DOHH2 (cell line): ENCODE measurements around the gene IFTAP.
"Not testable (repeated sequence)": the region's sequence is repeated elsewhere in the genome, so short reads cannot be mapped to it uniquely, and the experiment has no call there.

Experiments used
- H3F3A ChIP-seq: fragments of 200-600 bp; sonication (generic), shearing (Covaris generic); 2 replicates; pipeline ENCODE4 v1.6.0; 2016; ENCODE audit warnings: antibody characterized with exemption, mild to moderate bottlenecking; ENCODE audit not compliant: control insufficient read depth, insufficient read depth
- H3K27ac ChIP-seq: fragments of 200-600 bp; sonication (generic); 2 replicates; pipeline ENCODE4 v1.5.1; 2014; ENCODE audit warnings: low read depth, mild to moderate bottlenecking, low read length, moderate library complexity
- H3K27me3 ChIP-seq: fragments of 200-600 bp; sonication (generic); 2 replicates; pipeline ENCODE4 v1.6.1; 2014; ENCODE audit warnings: mild to moderate bottlenecking, low read length, mixed read lengths; ENCODE audit not compliant: control insufficient read depth
- H3K36me3 ChIP-seq: fragments of 200-600 bp; sonication (generic); 2 replicates; pipeline ENCODE4 v1.6.1; 2014; ENCODE audit warnings: mild to moderate bottlenecking, low read length, moderate library complexity, mixed read lengths; ENCODE audit not compliant: control insufficient read depth
- H3K4me1 ChIP-seq: fragments of 200-600 bp; sonication (generic); 2 replicates; pipeline ENCODE4 v1.6.1; 2014; ENCODE audit warnings: mild to moderate bottlenecking, low read length, mixed read lengths; ENCODE audit not compliant: control insufficient read depth
- H3K4me2 ChIP-seq: fragments of 200-600 bp; sonication (generic); 2 replicates; pipeline ENCODE4 v1.6.0; 2014; ENCODE audit warnings: mild to moderate bottlenecking, low read length, moderate library complexity
- H3K4me3 ChIP-seq: fragments of 200-600 bp; sonication (generic); 2 replicates; pipeline ENCODE4 v1.5.1; 2014; ENCODE audit warnings: mild to moderate bottlenecking, low read length, mixed read lengths
- H3K79me2 ChIP-seq: fragments of 200-600 bp; sonication (generic); 2 replicates; pipeline ENCODE4 v1.6.1; 2014; ENCODE audit warnings: mild to moderate bottlenecking, low read length, mixed read lengths; ENCODE audit not compliant: control insufficient read depth
- H3K9me2 ChIP-seq: fragments of 200-600 bp; sonication (generic); replicated peaks from 2 replicates; pipeline ENCODE4 v1.6.1; 2014; ENCODE audit warnings: mild to moderate bottlenecking, low read length, mixed read lengths; ENCODE audit not compliant: control insufficient read depth
- H3K9me3 ChIP-seq: fragments of 200-600 bp; sonication (generic); 2 replicates; pipeline ENCODE4 v1.6.1; 2014; ENCODE audit warnings: antibody characterized with exemption, low read length, mixed read lengths; ENCODE audit not compliant: control insufficient read depth, insufficient read depth
- H4K20me1 ChIP-seq: fragments of 200-600 bp; sonication (generic); 2 replicates; pipeline ENCODE4 v1.6.0; 2014; ENCODE audit warnings: low read depth, mild to moderate bottlenecking, antibody characterized with exemption, low read length, moderate library complexity; ENCODE audit not compliant: control insufficient read depth, insufficient read depth
- EZH2phosphoT487 ChIP-seq: fragments of 200-600 bp; sonication (generic); IDR thresholded peaks from 2 replicates; pipeline ENCODE4 v1.6.1; 2017; ENCODE audit warnings: borderline replicate concordance, mild to moderate bottlenecking, antibody characterized with exemption, low read length, moderate library complexity, mixed read lengths
- TF ChIP-seq, protein P1 (sequence below): fragments of 200-600 bp; sonication (generic); IDR thresholded peaks from one replicate; pipeline ENCODE4 v1.5.1; 2014; ENCODE audit warnings: antibody characterized with exemption, mild to moderate bottlenecking, low read depth, low read length; ENCODE audit not compliant: poor library complexity, severe bottlenecking

IFTAP gene

DNA sequence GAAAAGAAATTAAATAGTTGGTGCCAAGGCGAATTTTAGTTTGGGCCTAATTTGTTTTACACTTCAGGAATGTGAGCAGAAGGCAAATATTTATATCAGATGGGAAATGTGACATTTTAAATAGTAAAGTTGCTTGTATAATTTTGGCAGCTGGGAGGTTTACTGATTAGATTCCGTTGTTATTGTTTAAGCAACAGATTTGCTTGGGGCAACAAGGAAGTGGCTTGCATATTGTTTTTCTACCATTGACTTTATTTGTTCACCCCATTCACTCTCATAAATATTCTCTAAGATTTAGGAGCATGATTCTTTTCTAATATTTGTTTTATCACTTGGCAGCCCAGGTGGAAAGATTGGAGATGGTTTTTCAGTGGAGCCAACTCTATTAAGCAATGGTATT lies 44.3 kb downstream of the IFTAP start:
- no peak for TF ChIP-seq EZH2phosphoT487
- TF ChIP-seq, protein P1, sequence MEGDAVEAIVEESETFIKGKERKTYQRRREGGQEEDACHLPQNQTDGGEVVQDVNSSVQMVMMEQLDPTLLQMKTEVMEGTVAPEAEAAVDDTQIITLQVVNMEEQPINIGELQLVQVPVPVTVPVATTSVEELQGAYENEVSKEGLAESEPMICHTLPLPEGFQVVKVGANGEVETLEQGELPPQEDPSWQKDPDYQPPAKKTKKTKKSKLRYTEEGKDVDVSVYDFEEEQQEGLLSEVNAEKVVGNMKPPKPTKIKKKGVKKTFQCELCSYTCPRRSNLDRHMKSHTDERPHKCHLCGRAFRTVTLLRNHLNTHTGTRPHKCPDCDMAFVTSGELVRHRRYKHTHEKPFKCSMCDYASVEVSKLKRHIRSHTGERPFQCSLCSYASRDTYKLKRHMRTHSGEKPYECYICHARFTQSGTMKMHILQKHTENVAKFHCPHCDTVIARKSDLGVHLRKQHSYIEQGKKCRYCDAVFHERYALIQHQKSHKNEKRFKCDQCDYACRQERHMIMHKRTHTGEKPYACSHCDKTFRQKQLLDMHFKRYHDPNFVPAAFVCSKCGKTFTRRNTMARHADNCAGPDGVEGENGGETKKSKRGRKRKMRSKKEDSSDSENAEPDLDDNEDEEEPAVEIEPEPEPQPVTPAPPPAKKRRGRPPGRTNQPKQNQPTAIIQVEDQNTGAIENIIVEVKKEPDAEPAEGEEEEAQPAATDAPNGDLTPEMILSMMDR = no peak
- Histone ChIP-seq H3K9me3 (no peaks in the 10 kb centered on the region), H3K36me3 (no peaks in the 10 kb centered on the region), H3K79me2 (no peaks in the 10 kb centered on the region), H3F3A (no peaks in the 10 kb centered on the region), H3K9me2 (no peaks in the 10 kb centered on the region; the same call in 1 of the 2 replicates), H3K4me2 (no peak overlapping the region), H3K4me1 (no peaks in the 10 kb centered on the region), H3K27ac (no peak overlapping the region), H4K20me1 (no peaks in the 10 kb centered on the region), H3K27me3 (no peaks in the 10 kb centered on the region), H3K4me3 (no peak overlapping the region)

DNA sequence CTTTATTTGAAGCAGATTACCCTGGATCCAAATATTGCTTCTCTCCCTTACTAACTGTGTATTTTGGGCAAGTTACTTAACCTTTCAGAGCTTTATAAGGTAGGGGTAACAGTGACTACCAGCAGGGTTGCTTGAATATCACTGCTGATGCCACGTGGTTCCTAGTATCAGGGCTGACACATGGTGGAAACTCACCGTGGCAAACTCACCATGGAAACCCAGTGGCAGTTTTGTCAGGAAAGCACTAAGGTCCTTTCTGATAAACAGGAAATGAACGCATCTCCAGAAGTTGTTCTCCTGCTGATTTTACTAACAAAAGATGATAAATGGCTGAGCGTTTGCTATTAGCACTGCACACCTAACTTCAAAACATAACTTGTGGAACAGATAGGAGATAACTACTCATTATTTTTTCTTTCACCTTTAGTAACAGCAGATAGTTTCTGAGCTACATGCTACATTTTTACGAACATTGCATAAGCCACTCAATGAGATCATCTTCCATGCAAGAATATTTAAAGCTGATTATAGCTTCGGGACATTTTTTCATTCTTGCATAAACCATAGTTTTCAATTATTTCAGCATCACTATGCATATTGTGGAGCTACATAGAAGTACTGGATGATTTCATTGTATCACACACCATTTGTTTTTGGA lies 63.4 kb downstream of the IFTAP start:
- Histone ChIP-seq H3F3A (no peaks in the 10 kb centered on the region), H3K9me2 (no peaks in the 10 kb centered on the region; the same call in 1 of the 2 replicates), H3K27me3 (no peaks in the 10 kb centered on the region; the same call in 1 of the 2 replicates), H3K27ac (no peak overlapping the region), H3K4me3 (no peak overlapping the region), H3K4me1 (no peaks in the 10 kb centered on the region), H3K36me3 (no peaks in the 10 kb centered on the region), H3K79me2 (no peaks in the 10 kb centered on the region), H3K4me2 (no peak overlapping the region), H4K20me1 (no peaks in the 10 kb centered on the region), H3K9me3 (no peaks in the 10 kb centered on the region)
- TF ChIP-seq, protein P1 = no peak
- no peak for TF ChIP-seq EZH2phosphoT487

DNA sequence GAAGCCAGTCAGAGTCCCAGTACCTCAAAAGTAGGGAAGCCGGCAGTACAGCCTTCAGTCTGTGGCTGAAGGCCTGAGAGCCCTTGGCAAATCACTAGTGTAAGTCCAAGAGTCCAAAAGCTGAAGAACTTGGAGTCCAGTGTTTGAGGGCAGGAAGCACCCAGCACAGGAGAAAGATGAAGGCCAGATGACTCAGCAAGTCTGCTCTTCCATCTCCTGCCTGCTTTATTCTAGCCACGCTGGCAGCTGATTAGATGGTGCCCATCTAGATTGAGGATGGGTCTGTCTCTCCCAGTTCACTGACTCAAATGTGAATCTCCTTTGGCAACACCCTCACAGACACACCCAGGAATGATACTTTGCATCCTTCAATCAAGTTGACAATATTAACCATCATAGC lies 67.1 kb downstream of the IFTAP start:
- not testable (repeated sequence) for H3K9me3 ChIP-seq, H3K79me2 ChIP-seq, H3K27ac ChIP-seq, H3K36me3 ChIP-seq, H3K27me3 ChIP-seq, H3K4me2 ChIP-seq, H3K4me1 ChIP-seq, H3F3A ChIP-seq, H4K20me1 ChIP-seq, H3K4me3 ChIP-seq, H3K9me2 ChIP-seq

DNA sequence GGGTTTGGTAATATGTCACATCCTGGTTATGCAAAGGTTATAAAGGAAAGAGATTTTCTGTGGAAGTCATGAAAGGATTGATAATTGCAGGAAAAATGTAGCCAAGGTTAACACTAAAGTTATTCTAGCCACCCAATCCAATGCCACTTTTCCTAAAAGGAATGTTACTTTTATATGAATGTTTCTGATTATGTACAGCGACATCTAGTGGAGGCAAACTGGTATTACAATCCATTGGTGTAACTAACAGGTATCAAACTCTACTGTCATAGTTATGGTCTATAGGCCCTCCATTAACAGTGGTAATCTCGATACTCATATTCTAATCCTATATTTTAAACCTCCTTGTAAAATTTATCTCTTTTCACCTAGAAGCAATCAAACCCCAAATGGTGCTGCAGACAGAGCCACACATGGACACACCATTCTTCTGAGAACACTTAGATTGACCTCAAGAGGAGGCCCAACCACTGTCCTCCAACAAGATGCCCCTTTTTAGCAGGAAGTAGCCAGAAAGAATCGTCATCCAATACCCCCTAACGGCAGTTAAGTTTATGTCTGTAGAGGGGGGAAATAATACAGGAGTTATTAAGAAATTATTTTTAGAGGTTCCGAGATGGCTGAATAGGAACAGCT lies 78.6 kb downstream of the IFTAP start:
- Histone ChIP-seq H3K4me1 (no peaks in the 10 kb centered on the region), H3K4me2 (no peak overlapping the region), H3K27ac (no peak overlapping the region), H3K4me3 (no peak overlapping the region), H4K20me1 (no peaks in the 10 kb centered on the region), H3K79me2 (no peaks in the 10 kb centered on the region), H3K9me3 (no peaks in the 10 kb centered on the region), H3K27me3 (no peaks in the 10 kb centered on the region), H3F3A (no peaks in the 10 kb centered on the region), H3K9me2 (no peaks in the 10 kb centered on the region), H3K36me3 (no peaks in the 10 kb centered on the region)
- TF ChIP-seq, protein P1 = peak; percentile 81
- TF ChIP-seq EZH2phosphoT487 = no peak

DNA sequence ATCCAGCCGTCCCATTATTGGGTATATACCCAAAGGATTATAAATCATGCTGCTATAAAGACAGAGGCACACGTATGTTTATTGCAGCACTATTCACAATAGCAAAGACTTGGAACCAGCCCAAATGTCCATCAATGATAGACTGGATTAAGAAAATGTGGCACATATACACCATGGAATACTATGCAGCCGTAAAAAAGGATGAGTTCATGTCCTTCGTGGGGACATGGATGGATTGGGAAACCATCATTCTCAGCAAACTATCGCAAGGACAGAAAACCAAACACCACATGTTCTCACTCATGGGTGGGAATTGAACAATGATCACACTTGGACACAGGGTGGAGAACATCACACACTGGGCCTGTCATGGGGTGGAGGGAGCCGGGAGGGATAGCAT lies 85.2 kb downstream of the IFTAP start:
- H3K79me2 ChIP-seq = not testable (repeated sequence)

More for the DNA sequence above, 85.2 kb downstream of the IFTAP start:
- H4K20me1 ChIP-seq, H3K27me3 ChIP-seq, H3K9me2 ChIP-seq, H3K36me3 ChIP-seq, H3F3A ChIP-seq, H3K4me2 ChIP-seq, H3K27ac ChIP-seq, H3K4me3 ChIP-seq, H3K4me1 ChIP-seq, H3K9me3 ChIP-seq: not testable (repeated sequence)
